Lung (tissue), 12 donors: ENCODE results near the gene ADGRL4. TPM values are rescaled to one million over a fixed set of nuclear protein-coding genes. Genes with fewer than 3 reads are reported as not detected.
A peak's percentile ranks its signal among the peaks of the same experiment; 100 is the strongest.

Experiments
- ATAC-seq: fragments of 200-7000 bp; cut with Tn5 transposase; one replicate; pipeline ENCODE4 v1.9.1; 2020; ENCODE audit warnings: moderate number of reproducible peaks; ENCODE audit not compliant: insufficient read depth, low FRiP score
- DNase-seq, 3 donors: peaks; one replicate each; pipeline ENCODE4 v3.0.0-alpha.2; 2013 to 2017
- H3K27ac ChIP-seq, 2 donors: one replicate each; pipeline ENCODE4 v1.5.1; 2013; ENCODE audit warnings: mild to moderate bottlenecking in 2 of 2, moderate library complexity in 2 of 2, control low read depth in 1 of 2, inconsistent platforms in 1 of 2, low read depth in 1 of 2, low read length in 1 of 2
- H3K27me3 ChIP-seq, 3 donors: one replicate each; pipeline ENCODE4 v1.5.1; 2013; ENCODE audit warnings: low read length in 2 of 3; ENCODE audit not compliant: control insufficient read depth in 3 of 3, insufficient read depth in 3 of 3
- H3K36me3 ChIP-seq, 4 donors: one replicate each; pipeline ENCODE4 v1.5.1; 2013; ENCODE audit warnings: low read length in 4 of 4, mild to moderate bottlenecking in 1 of 4, moderate library complexity in 1 of 4; ENCODE audit not compliant: control insufficient read depth in 4 of 4, insufficient read depth in 4 of 4
- H3K4me1 ChIP-seq, 5 donors: one replicate each; pipeline ENCODE4 v1.5.1; 2013; ENCODE audit warnings: low read length in 5 of 5, mild to moderate bottlenecking in 2 of 5, moderate library complexity in 1 of 5; ENCODE audit not compliant: control insufficient read depth in 5 of 5, insufficient read depth in 5 of 5
- H3K4me3 ChIP-seq: one replicate; pipeline ENCODE4 v1.5.1; 2013; ENCODE audit warnings: mild to moderate bottlenecking, control low read depth, moderate library complexity
- H3K9ac ChIP-seq, 2 donors: one replicate each; pipeline ENCODE4 v1.5.1; 2013; ENCODE audit warnings: low read length in 2 of 2, control low read depth in 1 of 2; ENCODE audit not compliant: insufficient read depth in 1 of 2
- H3K9me3 ChIP-seq, 4 donors: one replicate each; pipeline ENCODE4 v1.5.1; 2013; ENCODE audit warnings: low read length in 3 of 4, mild to moderate bottlenecking in 1 of 4, moderate library complexity in 1 of 4; ENCODE audit not compliant: control insufficient read depth in 4 of 4, insufficient read depth in 3 of 4
- CTCF ChIP-seq: IDR thresholded peaks from 2 replicates; pipeline ENCODE4 v1.5.1; 2012; ENCODE audit warnings: mild to moderate bottlenecking; ENCODE audit errors: control extremely low read depth, extremely low read depth
- WGBS, 2 donors: extraction: QIAGEN DNeasy Blood & Tissue Kit; methylation state at CpG; one replicate each; pipeline ENCODE4 v1.1.7; 2013; 5-methylcytosine and 5-hydroxymethylcytosine counted together
- polyA plus RNA-seq, 2 donors: library from polyadenylated mRNA; stranded (reverse); fragments of 200-250 nt; gene quantifications; one replicate each; pipeline ENCODE4 v1.2.1, GENCODE V29; 2013
- total RNA-seq, 2 donors: library from RNA; depleted of rRNA in 1 of 2; stranded (reverse); fragments of >200 nt in 1 of 2; gene quantifications; one replicate each; pipeline ENCODE4 v1.2.1, GENCODE V29; 2014 to 2021
- donor health status: control.
- donor health status: control.
- donor health status: Bipolar disorder and iron deficiency.
- donor health status: healthy.
- donor health status: DM: yes; HTN: yes; CAD: no.

The ADGRL4 gene
- total and polyA plus RNA-seq, 4 donors: 7.3 to 19.3 (median 12.8) TPM

- H3K27ac ChIP-seq: no peak overlapping the region
- DNase-seq: peak in 1 of 3 donors; percentile 4
- H3K27me3 ChIP-seq: no peaks in the 10 kb centered on the region
- H3K9me3 ChIP-seq: no peaks in the 10 kb centered on the region
- H3K4me3 ChIP-seq: no peak overlapping the region
- WGBS, 2 donors: 35% methylated on average over 2 of the region's 2 CpGs
- no peaks in the 10 kb centered on the region for H3K36me3 ChIP-seq
- H3K4me1 ChIP-seq: no peaks in the 10 kb centered on the region
- H3K9ac ChIP-seq: no peak overlapping the region
- ATAC-seq: no peak
- no peak for TF ChIP-seq CTCF
These were observed 47.8 kb downstream of the ADGRL4 start for GRCh38 chr1:78958711-78959110.

DNA sequence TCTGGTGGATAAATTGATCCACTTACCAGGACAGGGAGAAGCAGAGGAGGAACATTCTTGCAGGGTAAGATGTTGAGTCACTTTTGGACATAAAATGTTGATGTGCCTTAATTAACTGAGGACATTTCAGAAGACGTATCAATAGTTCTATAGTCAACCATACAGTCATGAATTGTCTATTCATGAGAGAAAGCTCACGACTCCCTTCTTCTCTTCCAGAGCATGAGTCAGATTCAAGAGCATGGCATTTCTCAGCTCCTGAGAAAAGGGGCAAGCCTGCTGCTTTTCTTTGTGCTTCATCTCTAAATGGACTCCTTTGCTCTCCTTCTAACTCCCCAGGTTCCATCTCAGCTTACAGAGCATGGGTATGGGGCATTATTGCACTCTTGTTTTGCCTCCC is 55.7 kb downstream of the ADGRL4 start:
- Histone ChIP-seq H3K4me3 (no peak overlapping the region), H3K9ac (no peak overlapping the region), H3K27me3 (no peaks in the 10 kb centered on the region), H3K9me3 (no peaks in the 10 kb centered on the region), H3K4me1 (no peaks in the 10 kb centered on the region), H3K36me3 (no peaks in the 10 kb centered on the region), H3K27ac (no peak overlapping the region)
- DNase-seq: no peak
- WGBS, 2 donors: 92 to 96% methylated on average over 2 of the region's 2 CpGs
- ATAC-seq: no peak
- TF ChIP-seq CTCF: no peak

- no peak overlapping the region for H3K27ac ChIP-seq
- 77 to 90% methylated on average over 2 of the region's 2 CpGs for WGBS, 2 donors
- ATAC-seq: no peak
These were observed 57.3 kb downstream of the ADGRL4 start for GRCh38 chr1:78949227-78949626.

More at GRCh38 chr1:78949227-78949626, 57.3 kb downstream of the ADGRL4 start:
- no peak for TF ChIP-seq CTCF
- Histone ChIP-seq H3K4me3 (no peak overlapping the region), H3K36me3 (no peaks in the 10 kb centered on the region), H3K4me1 (no peaks in the 10 kb centered on the region), H3K27me3 (no peaks in the 10 kb centered on the region), H3K9me3 (no peaks in the 10 kb centered on the region), H3K9ac (no peak overlapping the region)
- no peak for DNase-seq
